ENCODE results near the gene PAAF1. TPM values are rescaled to one million over a fixed set of nuclear protein-coding genes. Genes with fewer than 3 reads are reported as not detected.

The PAAF1 gene
- total and polyA plus RNA-seq, 12 donors: 14.2 to 55.9 (median 28.0) TPM

- Histone ChIP-seq H3K27ac (peak overlapping the region in 3 of 5 donors; percentile 20 to 42 (median 21)), H3K4me3 (peak overlapping the region in 1 of 4 donors; percentile 70)
- peak in 3 of 7 donors; percentile 53 to 63 (median 58) for DNase-seq
These were observed 103.5 kb downstream of the PAAF1 start for GRCh38 chr11:73980001-73980961.

More at GRCh38 chr11:73980001-73980961, 103.5 kb downstream of the PAAF1 start:
- Histone ChIP-seq H3K36me3 (replicated peaks in 1 of 2) (peaks cover 0 to 34% of the 10 kb centered on the region in 2 donors), H3K9me3 (replicated peaks in 1 of 3) (no peaks in the 10 kb centered on the region), H3K27me3 (no peaks in the 10 kb centered on the region), H3K4me1 (replicated peaks in 1 of 2) (peaks cover 9 to 11% of the 10 kb centered on the region in 2 donors)
- 63 to 71% (median 67%) methylated on average over 5 to 6 of the region's 6 CpGs for WGBS, 4 donors
- no peak for TF ChIP-seq CTCF (IDR thresholded peaks at IDR 0.05)
- no peak for TF ChIP-seq POLR2A (IDR thresholded peaks at IDR 0.05)
- intact Hi-C loops (cut with DNase I): no loop called here

Other genes with a start within 250 kb of the PAAF1 start
- 1 to 10 TPM; 1.3 to 8.1 (median 2.1) TPM for gene PLEKHB1, start 230.4 kb upstream of the PAAF1 start, total RNA-seq
- 10 to 100 TPM in 1 of 3 donors, 1 to 10 TPM in 2; 3.0 to 11.2 (median 3.5) TPM for gene PLEKHB1, start 230.4 kb upstream of the PAAF1 start, polyA plus RNA-seq
- gene RAB6A, start 115.9 kb upstream of the PAAF1 start, total RNA-seq: 100 to 1,000 TPM in 8 of 9 donors, 10 to 100 TPM in 1; 93.6 to 283 (median 141) TPM
- gene RAB6A, start 115.9 kb upstream of the PAAF1 start, polyA plus RNA-seq: 100 to 1,000 TPM in 1 of 3 donors, 10 to 100 TPM in 2; 27.8 to 277 (median 40.5) TPM
- 10 to 100 TPM; 13.6 to 75.3 (median 30.1) TPM for gene MRPL48, start 89.1 kb upstream of the PAAF1 start, total RNA-seq
- gene MRPL48, start 89.1 kb upstream of the PAAF1 start, polyA plus RNA-seq: 10 to 100 TPM; 31.7 to 59.5 (median 32.3) TPM
- gene COA4, start 153 bp upstream of the PAAF1 start, total RNA-seq: 100 to 1,000 TPM; 103 to 195 (median 135) TPM
- gene COA4, start 153 bp upstream of the PAAF1 start, polyA plus RNA-seq: 100 to 1,000 TPM in 2 of 3 donors, 10 to 100 TPM in 1; 82.3 to 251 (median 114) TPM
- under 1 TPM in 5 of 9 donors, not detected in 4; 0.14 to 0.65 (median 0.57) TPM for gene DNAJB13, start 74.0 kb downstream of the PAAF1 start, total RNA-seq
- gene DNAJB13, start 74.0 kb downstream of the PAAF1 start, polyA plus RNA-seq: under 1 TPM; 0.16 to 0.34 (median 0.27) TPM
- 100 to 1,000 TPM in 1 of 9 donors, 10 to 100 TPM in 8; 12.4 to 117 (median 37.6) TPM for gene UCP2, start 105.8 kb downstream of the PAAF1 start, total RNA-seq
- gene UCP2, start 105.8 kb downstream of the PAAF1 start, polyA plus RNA-seq: 10 to 100 TPM; 26.0 to 91.3 (median 44.2) TPM
- 1 to 10 TPM in 5 of 9 donors, under 1 TPM in 4; 0.36 to 4.0 (median 1.3) TPM for gene UCP3, start 132.1 kb downstream of the PAAF1 start, total RNA-seq
- gene UCP3, start 132.1 kb downstream of the PAAF1 start, polyA plus RNA-seq: 1 to 10 TPM in 2 of 3 donors, under 1 TPM in 1; 0.53 to 6.3 (median 4.7) TPM